WERI-Rb-1 (cell line): ENCODE data around the gene BEGAIN.

Experiments
- DNase-seq: peaks from one replicate; pipeline ENCODE4 v3.0.0-alpha.2; 2020
- H3K27ac ChIP-seq: fragments of 250-450 bp; sonication (Bioruptor Pico); 2 replicates; pipeline ENCODE4 v1.5.1; 2020; ENCODE audit warnings: mild to moderate bottlenecking, moderate library complexity
- H3K27me3 ChIP-seq: fragments of 250-450 bp; sonication (Bioruptor Pico); 2 replicates; pipeline ENCODE4 v1.5.1; 2021; ENCODE audit warnings: mild to moderate bottlenecking, low read depth, moderate library complexity; ENCODE audit not compliant: insufficient read depth, severe bottlenecking
- H3K36me3 ChIP-seq: fragments of 250-450 bp; sonication (Bioruptor Pico); 2 replicates; pipeline ENCODE4 v1.5.1; 2020; ENCODE audit warnings: mild to moderate bottlenecking, moderate library complexity
- H3K4me3 ChIP-seq: 2 replicates; pipeline ENCODE4 v1.5.1; 2011; ENCODE audit warnings: low read depth, mild to moderate bottlenecking, control low read depth, low read length
- H3K9me3 ChIP-seq: fragments of 250-450 bp; sonication (Bioruptor Pico); 2 replicates; pipeline ENCODE4 v1.5.1; 2021; ENCODE audit warnings: mild to moderate bottlenecking, moderate library complexity; ENCODE audit not compliant: severe bottlenecking
- TF ChIP-seq, protein P1 (sequence below): IDR thresholded peaks from 2 replicates; pipeline ENCODE4 v1.5.1; 2011; ENCODE audit warnings: low read depth, mild to moderate bottlenecking, control low read depth, inconsistent platforms, low read length

BEGAIN gene

DNA sequence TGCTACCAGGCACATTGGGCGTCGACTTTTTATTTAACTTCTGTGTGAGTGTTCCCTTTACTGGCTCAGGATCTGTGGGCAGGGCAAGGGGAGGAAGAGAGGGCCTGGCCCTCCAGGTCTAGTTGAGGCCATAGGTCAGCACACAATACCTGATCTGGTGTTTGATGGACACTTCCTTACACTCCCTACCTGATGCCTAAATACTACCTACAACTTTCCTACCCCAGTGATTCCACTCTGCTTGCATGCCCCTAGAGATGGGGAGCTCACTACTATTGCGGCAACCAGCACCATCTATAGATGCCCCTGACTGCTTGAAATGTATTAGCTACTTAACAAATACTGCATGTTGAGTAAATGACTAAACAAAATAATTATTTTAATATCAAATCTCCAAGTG lies 20.8 kb upstream of the BEGAIN start:
- H3K9me3 ChIP-seq: no peaks in the 10 kb centered on the region
- no peaks in the 10 kb centered on the region for H3K36me3 ChIP-seq
- DNase-seq: no peak

DNA sequence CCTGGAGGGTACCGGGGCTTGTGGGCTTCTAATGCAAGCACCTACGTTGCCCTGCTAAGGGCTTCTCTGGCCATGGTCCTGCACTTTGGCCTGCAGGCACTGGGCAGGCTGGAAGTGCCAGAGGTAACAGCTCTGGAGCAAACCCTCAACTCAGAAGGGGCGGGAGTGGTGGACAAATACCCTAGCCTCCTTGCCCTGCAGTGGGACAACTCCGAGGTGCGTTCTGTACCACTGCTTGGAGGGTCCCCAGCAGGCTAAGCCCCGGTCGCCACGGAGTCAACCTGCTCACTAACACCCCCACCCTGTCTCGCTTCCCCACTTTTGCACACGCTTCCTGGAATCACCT lies 20.4 kb upstream of the BEGAIN start:
- Histone ChIP-seq H3K27me3 (no peaks in the 10 kb centered on the region), H3K36me3 (no peaks in the 10 kb centered on the region), H3K9me3 (peaks cover 1% of the 10 kb centered on the region), H3K27ac (no peak overlapping the region), H3K4me3 (no peak overlapping the region)
- DNase-seq: no peak
- TF ChIP-seq, protein P1, sequence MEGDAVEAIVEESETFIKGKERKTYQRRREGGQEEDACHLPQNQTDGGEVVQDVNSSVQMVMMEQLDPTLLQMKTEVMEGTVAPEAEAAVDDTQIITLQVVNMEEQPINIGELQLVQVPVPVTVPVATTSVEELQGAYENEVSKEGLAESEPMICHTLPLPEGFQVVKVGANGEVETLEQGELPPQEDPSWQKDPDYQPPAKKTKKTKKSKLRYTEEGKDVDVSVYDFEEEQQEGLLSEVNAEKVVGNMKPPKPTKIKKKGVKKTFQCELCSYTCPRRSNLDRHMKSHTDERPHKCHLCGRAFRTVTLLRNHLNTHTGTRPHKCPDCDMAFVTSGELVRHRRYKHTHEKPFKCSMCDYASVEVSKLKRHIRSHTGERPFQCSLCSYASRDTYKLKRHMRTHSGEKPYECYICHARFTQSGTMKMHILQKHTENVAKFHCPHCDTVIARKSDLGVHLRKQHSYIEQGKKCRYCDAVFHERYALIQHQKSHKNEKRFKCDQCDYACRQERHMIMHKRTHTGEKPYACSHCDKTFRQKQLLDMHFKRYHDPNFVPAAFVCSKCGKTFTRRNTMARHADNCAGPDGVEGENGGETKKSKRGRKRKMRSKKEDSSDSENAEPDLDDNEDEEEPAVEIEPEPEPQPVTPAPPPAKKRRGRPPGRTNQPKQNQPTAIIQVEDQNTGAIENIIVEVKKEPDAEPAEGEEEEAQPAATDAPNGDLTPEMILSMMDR: no peak

More for the DNA sequence above, 20.8 kb upstream of the BEGAIN start:
- Histone ChIP-seq H3K4me3 (no peak overlapping the region), H3K27me3 (no peaks in the 10 kb centered on the region), H3K27ac (no peak overlapping the region)
- TF ChIP-seq, protein P1: no peak

DNA sequence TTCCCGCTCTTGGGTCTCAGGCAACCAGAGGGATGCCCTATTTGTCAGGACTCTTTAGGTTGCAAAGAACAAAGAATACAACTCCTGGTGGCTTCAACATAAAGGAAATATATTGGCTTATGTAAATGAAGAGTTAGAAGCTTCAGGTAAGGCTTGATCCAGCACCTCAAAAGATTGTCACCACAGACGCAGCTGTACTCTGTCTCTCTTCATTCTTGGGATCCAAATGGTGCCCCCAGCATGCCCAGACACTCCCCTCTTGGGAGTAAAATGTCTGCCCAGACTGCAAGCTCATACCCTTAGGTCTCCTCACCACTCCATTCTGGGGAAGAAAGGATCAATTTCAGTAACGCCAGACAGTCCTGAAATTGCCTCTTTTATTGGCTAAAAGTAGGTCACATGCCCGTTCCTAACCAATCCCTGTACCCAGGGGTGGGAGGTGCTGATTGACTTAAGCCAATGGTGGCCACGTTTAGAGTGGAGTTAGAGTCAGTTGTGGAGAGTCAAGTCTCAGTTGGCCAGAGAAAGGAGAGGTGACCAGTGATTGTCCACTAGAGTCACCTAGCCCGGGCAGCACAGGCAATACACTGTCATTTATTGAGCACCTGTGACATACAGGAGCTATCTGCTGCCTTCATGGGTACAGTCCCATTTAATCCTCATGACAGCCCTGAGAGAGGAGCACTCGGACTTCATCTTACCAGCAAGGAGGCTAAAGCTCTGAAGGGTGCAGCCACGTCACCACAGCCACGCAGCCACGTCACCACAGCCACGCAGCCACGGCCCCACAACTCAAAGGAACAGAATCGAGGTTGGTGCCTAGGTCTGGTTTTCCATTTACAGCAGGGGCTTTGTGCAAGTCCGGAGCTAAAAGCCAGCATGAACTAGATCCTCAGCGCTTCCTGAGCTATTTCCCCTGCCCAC lies 19.7 kb upstream of the BEGAIN start:
- Histone ChIP-seq H3K4me3 (no peak overlapping the region), H3K36me3 (no peaks in the 10 kb centered on the region), H3K27me3 (no peaks in the 10 kb centered on the region), H3K27ac (no peak overlapping the region), H3K9me3 (peaks cover 8% of the 10 kb centered on the region)
- no peak for DNase-seq
- TF ChIP-seq, protein P1: no peak

DNA sequence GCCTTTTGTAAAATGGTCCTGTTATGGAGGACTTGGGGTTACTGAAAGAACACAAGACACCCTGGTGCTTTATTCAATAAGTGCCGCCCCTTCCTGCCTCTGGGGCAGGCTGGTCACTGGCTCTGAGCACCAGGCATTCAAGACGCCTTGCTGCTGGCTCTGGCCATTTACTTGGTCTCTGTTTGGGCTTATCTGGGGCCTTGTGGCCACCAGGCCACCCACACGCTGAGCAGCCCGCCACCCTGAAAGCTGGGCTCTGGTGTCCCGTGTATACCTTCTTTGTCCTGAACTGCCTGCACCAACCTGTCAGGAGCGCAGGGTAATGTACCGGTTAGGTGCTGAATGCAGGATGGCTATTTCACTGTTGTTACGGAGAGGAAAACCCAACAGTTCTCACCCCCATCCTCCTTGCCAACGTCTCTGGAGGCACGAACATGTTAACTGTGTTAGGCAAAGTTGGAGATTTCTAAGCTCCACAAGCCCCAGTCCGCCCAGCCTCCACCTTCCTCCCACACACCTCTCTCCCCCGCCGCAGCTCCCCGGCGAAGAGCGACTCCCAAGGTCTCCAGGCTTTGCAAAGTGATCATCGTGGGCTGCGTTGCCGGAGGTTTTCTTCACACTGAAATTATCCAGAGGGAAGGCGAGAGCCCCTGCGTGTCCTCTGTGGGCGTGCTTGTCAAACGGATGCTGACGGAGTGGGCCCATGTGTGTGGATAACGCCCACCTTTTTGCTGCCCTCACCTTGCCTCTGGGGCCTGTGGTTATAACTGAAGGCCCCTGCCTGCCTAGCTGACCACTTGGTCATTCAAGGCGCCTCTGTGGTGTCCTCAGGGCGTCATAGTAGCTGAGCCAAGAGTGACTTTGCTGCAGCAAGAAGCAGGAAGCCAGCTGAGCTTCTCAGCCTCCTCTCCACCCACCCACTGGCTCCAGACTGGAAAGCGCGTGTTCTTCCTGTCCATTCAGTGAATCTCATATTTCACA lies 18.8 kb upstream of the BEGAIN start:
- Histone ChIP-seq H3K4me3 (no peak overlapping the region), H3K27me3 (no peaks in the 10 kb centered on the region), H3K36me3 (no peaks in the 10 kb centered on the region), H3K9me3 (peaks cover 14% of the 10 kb centered on the region), H3K27ac (no peak overlapping the region)
- no peak for DNase-seq
- TF ChIP-seq, protein P1: no peak

DNA sequence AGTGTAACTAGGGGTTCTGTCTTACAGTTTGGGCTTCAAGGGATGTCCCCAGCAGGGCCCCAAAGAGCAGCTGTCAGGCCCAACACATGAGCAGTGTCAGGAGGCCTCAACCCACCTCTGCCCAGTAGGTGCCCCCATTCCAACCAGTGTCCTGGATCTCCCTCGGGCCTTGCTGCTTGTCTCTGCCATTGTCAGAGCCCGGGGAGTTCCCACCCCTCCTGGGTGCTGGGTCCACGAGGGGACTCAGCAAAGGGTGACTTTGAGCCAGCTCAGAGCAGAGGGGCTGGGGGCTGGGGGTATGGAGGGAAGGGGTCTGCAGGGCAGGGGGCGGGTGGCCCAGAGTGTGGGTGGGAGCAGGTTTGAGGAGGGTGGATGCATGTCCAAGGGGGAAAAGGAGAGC lies 18.0 kb upstream of the BEGAIN start:
- Histone ChIP-seq H3K9me3 (peaks cover 16% of the 10 kb centered on the region), H3K27ac (no peak overlapping the region), H3K36me3 (no peaks in the 10 kb centered on the region), H3K27me3 (no peaks in the 10 kb centered on the region), H3K4me3 (no peak overlapping the region)
- TF ChIP-seq, protein P1: no peak
- DNase-seq: no peak
